ENCODE data around the gene SLC51B. TPM values are rescaled to one million over a fixed set of nuclear protein-coding genes. Genes with fewer than 3 reads are reported as not detected.

Gene SLC51B
- total and polyA plus RNA-seq, 9 of the 15 experiments (the other 6 are each of a cell fraction or from before 2014, with no cell fraction given): not detected

GRCh38 chr15:65085990-65086679 lies 40.9 kb downstream of the SLC51B start (continued):
- TF ChIP-seq REST (IDR thresholded peaks at IDR 0.05; ENCODE audit: borderline replicate concordance) (peak; percentile 36; the same call in 1 of the 2 replicates), REST (CRISPR knock-in tag; IDR thresholded peaks at IDR 0.05; ENCODE audit: low read depth) (no peak), MYNN (IDR thresholded peaks at IDR 0.05) (no peak), MYNN (CRISPR knock-in tag; IDR thresholded peaks at IDR 0.05) (no peak), OTX1 (CRISPR knock-in tag; IDR thresholded peaks at IDR 0.05) (no peak), FOXK1 (CRISPR knock-in tag; IDR thresholded peaks at IDR 0.05; ENCODE audit: borderline replicate concordance) (no peak), TCFL5 (CRISPR knock-in tag; conservative IDR thresholded peaks at IDR 0.05) (no peak)
- TF ChIP-seq, protein P1, sequence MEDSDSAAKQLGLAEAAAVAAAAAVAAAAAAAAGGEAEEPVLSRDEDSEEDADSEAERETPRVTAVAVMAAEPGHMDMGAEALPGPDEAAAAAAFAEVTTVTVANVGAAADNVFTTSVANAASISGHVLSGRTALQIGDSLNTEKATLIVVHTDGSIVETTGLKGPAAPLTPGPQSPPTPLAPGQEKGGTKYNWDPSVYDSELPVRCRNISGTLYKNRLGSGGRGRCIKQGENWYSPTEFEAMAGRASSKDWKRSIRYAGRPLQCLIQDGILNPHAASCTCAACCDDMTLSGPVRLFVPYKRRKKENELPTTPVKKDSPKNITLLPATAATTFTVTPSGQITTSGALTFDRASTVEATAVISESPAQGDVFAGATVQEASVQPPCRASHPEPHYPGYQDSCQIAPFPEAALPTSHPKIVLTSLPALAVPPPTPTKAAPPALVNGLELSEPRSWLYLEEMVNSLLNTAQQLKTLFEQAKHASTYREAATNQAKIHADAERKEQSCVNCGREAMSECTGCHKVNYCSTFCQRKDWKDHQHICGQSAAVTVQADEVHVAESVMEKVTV (CRISPR knock-in tag; IDR thresholded peaks at IDR 0.05): no peak
- TF ChIP-seq, protein P2, sequence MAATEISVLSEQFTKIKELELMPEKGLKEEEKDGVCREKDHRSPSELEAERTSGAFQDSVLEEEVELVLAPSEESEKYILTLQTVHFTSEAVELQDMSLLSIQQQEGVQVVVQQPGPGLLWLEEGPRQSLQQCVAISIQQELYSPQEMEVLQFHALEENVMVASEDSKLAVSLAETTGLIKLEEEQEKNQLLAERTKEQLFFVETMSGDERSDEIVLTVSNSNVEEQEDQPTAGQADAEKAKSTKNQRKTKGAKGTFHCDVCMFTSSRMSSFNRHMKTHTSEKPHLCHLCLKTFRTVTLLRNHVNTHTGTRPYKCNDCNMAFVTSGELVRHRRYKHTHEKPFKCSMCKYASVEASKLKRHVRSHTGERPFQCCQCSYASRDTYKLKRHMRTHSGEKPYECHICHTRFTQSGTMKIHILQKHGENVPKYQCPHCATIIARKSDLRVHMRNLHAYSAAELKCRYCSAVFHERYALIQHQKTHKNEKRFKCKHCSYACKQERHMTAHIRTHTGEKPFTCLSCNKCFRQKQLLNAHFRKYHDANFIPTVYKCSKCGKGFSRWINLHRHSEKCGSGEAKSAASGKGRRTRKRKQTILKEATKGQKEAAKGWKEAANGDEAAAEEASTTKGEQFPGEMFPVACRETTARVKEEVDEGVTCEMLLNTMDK (IDR thresholded peaks at IDR 0.05; ENCODE audit: borderline replicate concordance, insufficient read depth, low read depth, low read length, poor library complexity, severe bottlenecking): peak; percentile 28
